Trophoblast cell (in vitro differentiated cells and primary cell): Measurements from ENCODE around the gene LRGUK.

Experiments used
- DNase-seq, 2 donors: peaks; one replicate each; pipeline ENCODE4 v3.0.0-alpha.2; 2016
- H2AFZ ChIP-seq: 2 replicates; pipeline ENCODE4 v1.6.1; 2013; ENCODE audit warnings: low read length, moderate library complexity, mild to moderate bottlenecking; ENCODE audit not compliant: insufficient read depth, poor library complexity
- H2AK5ac ChIP-seq: 2 replicates; pipeline ENCODE4 v1.6.1; 2013; ENCODE audit warnings: mild to moderate bottlenecking, low read length
- H2BK120ac ChIP-seq: 2 replicates; pipeline ENCODE4 v1.6.1; 2013; ENCODE audit warnings: low read length, mild to moderate bottlenecking, moderate library complexity; ENCODE audit not compliant: insufficient read depth, poor library complexity
- H2BK12ac ChIP-seq: 2 replicates; pipeline ENCODE4 v1.6.1; 2013; ENCODE audit warnings: mild to moderate bottlenecking, low read length, moderate library complexity
- H2BK5ac ChIP-seq: 2 replicates; pipeline ENCODE4 v1.6.1; 2013; ENCODE audit warnings: low read length, low read depth, moderate library complexity, mild to moderate bottlenecking; ENCODE audit not compliant: poor library complexity
- H3K14ac ChIP-seq: 2 replicates; pipeline ENCODE4 v1.6.1; 2013; ENCODE audit warnings: mild to moderate bottlenecking, low read length
- H3K18ac ChIP-seq: 2 replicates; pipeline ENCODE4 v1.6.1; 2013; ENCODE audit warnings: mild to moderate bottlenecking, low read length
- H3K23ac ChIP-seq: 2 replicates; pipeline ENCODE4 v1.6.1; 2013; ENCODE audit warnings: low read length
- H3K27ac ChIP-seq: 2 replicates; pipeline ENCODE4 v1.5.1; 2013; ENCODE audit warnings: low read depth, mild to moderate bottlenecking, inconsistent platforms, low read length, moderate library complexity
- H3K27me3 ChIP-seq: 2 replicates; pipeline ENCODE4 v1.6.1; 2013; ENCODE audit warnings: inconsistent platforms, mild to moderate bottlenecking, low read length, moderate library complexity; ENCODE audit not compliant: insufficient read depth
- H3K36me3 ChIP-seq, 2 experiments: 1 replicate in 1 of 2; 2 replicates in 1 of 2; pipeline ENCODE4 v1.6.1; 2013; ENCODE audit warnings: low read length in 2 of 2, mild to moderate bottlenecking in 2 of 2, moderate library complexity in 1 of 2; ENCODE audit not compliant: insufficient read depth in 2 of 2, control insufficient read depth in 1 of 2
- H3K4ac ChIP-seq: 2 replicates; pipeline ENCODE4 v1.6.1; 2013; ENCODE audit warnings: low read depth, mild to moderate bottlenecking, low read length, moderate library complexity
- H3K4me1 ChIP-seq, 2 experiments: 1 replicate in 1 of 2; 2 replicates in 1 of 2; pipeline ENCODE4 v1.6.1; 2013; ENCODE audit warnings: low read length in 2 of 2, mild to moderate bottlenecking in 2 of 2, moderate library complexity in 1 of 2; ENCODE audit not compliant: insufficient read depth in 2 of 2, control insufficient read depth in 1 of 2
- H3K4me2 ChIP-seq: 2 replicates; pipeline ENCODE4 v1.6.1; 2013; ENCODE audit warnings: inconsistent platforms, mild to moderate bottlenecking, low read length, moderate library complexity
- H3K4me3 ChIP-seq: 2 replicates; pipeline ENCODE4 v1.5.1; 2013; ENCODE audit warnings: mild to moderate bottlenecking, low read depth, low read length, inconsistent platforms
- H3K79me1 ChIP-seq: one replicate; pipeline ENCODE4 v1.6.1; 2013; ENCODE audit warnings: low read length
- H3K79me2 ChIP-seq: 2 replicates; pipeline ENCODE4 v1.6.1; 2013; ENCODE audit warnings: low read length, mild to moderate bottlenecking; ENCODE audit not compliant: control insufficient read depth, insufficient read depth, poor library complexity
- H3K9ac ChIP-seq: 2 replicates; pipeline ENCODE4 v1.6.1; 2013; ENCODE audit warnings: mild to moderate bottlenecking, low read length
- H3K9me3 ChIP-seq: 2 replicates; pipeline ENCODE4 v1.6.1; 2013; ENCODE audit warnings: low read depth, mild to moderate bottlenecking, control low read depth, inconsistent platforms, low read length; ENCODE audit not compliant: insufficient read depth
- H4K12ac ChIP-seq: 2 replicates; pipeline ENCODE4 v1.6.1; 2013; ENCODE audit warnings: low read depth, mild to moderate bottlenecking, low read length, moderate library complexity
- H4K8ac ChIP-seq: 2 replicates; pipeline ENCODE4 v1.6.1; 2013; ENCODE audit warnings: low read depth, mild to moderate bottlenecking, low read length, moderate library complexity
- H4K91ac ChIP-seq: one replicate; pipeline ENCODE4 v1.6.1; 2013; ENCODE audit warnings: low read depth, mild to moderate bottlenecking, low read length, moderate library complexity
- WGBS: extraction: QIAGEN DNeasy Blood & Tissue Kit; methylation state at CpG from one replicate; pipeline ENCODE4 v1.1.7; 2013; ENCODE audit warnings: missing lambda C conversion rate; ENCODE audit not compliant: insufficient read length, insufficient coverage; ENCODE audit errors: extremely low coverage; 5-methylcytosine and 5-hydroxymethylcytosine counted together

The LRGUK gene

GRCh38 chr7:134126596-134126965 is 559 bp upstream of the LRGUK start:
- H3K14ac ChIP-seq: no peak overlapping the region
- no peak overlapping the region for H3K4ac ChIP-seq
- no peak overlapping the region for H2AFZ ChIP-seq
- DNase-seq: no peak
- no peaks in the 10 kb centered on the region for H3K36me3 ChIP-seq
- H4K8ac ChIP-seq: no peak overlapping the region
- peak overlapping the region; percentile 96 for H3K4me2 ChIP-seq
- no peak overlapping the region for H2BK12ac ChIP-seq
- no peak overlapping the region for H4K91ac ChIP-seq
- no peak overlapping the region for H3K4me3 ChIP-seq
- no peak overlapping the region for H2BK5ac ChIP-seq
- H3K27ac ChIP-seq: no peak overlapping the region
- no peak overlapping the region for H4K12ac ChIP-seq
- H2BK120ac ChIP-seq: no peak overlapping the region
- no peaks in the 10 kb centered on the region for H3K9me3 ChIP-seq
- no peak overlapping the region for H3K18ac ChIP-seq
- H3K27me3 ChIP-seq: no peaks in the 10 kb centered on the region
- WGBS: no CpG with 5 or more reads among the region's 6 CpGs
- H3K79me1 ChIP-seq: no peaks in the 10 kb centered on the region
- H3K9ac ChIP-seq: no peak overlapping the region
- H3K23ac ChIP-seq: no peak overlapping the region
- no peak overlapping the region for H2AK5ac ChIP-seq
- no peaks in the 10 kb centered on the region for H3K79me2 ChIP-seq
- H3K4me1 ChIP-seq: peaks cover 3% of the 10 kb centered on the region in 2 experiments

GRCh38 chr7:134128829-134129228 is 1.7 kb downstream of the LRGUK start:
- peaks cover 3% of the 10 kb centered on the region in 2 experiments for H3K4me1 ChIP-seq
- no peak overlapping the region for H2AK5ac ChIP-seq
- H3K23ac ChIP-seq: no peak overlapping the region
- H3K9ac ChIP-seq: no peak overlapping the region
- H3K27ac ChIP-seq: no peak overlapping the region
- H2BK5ac ChIP-seq: no peak overlapping the region
- no peak overlapping the region for H4K12ac ChIP-seq
- H3K79me2 ChIP-seq: no peaks in the 10 kb centered on the region
- no peaks in the 10 kb centered on the region for H3K79me1 ChIP-seq
- no peak overlapping the region for H4K8ac ChIP-seq
- WGBS: no CpG with 5 or more reads among the region's 5 CpGs
- DNase-seq: no peak
- no peak overlapping the region for H3K14ac ChIP-seq
- no peak overlapping the region for H4K91ac ChIP-seq
- no peak overlapping the region for H3K4me3 ChIP-seq
- no peak overlapping the region for H3K4me2 ChIP-seq
- no peak overlapping the region for H3K18ac ChIP-seq
- H2AFZ ChIP-seq: no peak overlapping the region
- H2BK120ac ChIP-seq: no peak overlapping the region
- no peak overlapping the region for H3K4ac ChIP-seq
- no peaks in the 10 kb centered on the region for H3K36me3 ChIP-seq
- no peak overlapping the region for H2BK12ac ChIP-seq
- H3K9me3 ChIP-seq: no peaks in the 10 kb centered on the region
- no peaks in the 10 kb centered on the region for H3K27me3 ChIP-seq

- H3K14ac ChIP-seq: no peak overlapping the region
- no peak overlapping the region for H3K23ac ChIP-seq
- no peak overlapping the region for H2BK120ac ChIP-seq
- H3K27me3 ChIP-seq: no peaks in the 10 kb centered on the region
- H3K79me2 ChIP-seq: no peaks in the 10 kb centered on the region
- no peak overlapping the region for H2AFZ ChIP-seq
- no peak overlapping the region for H3K27ac ChIP-seq
- H2AK5ac ChIP-seq: no peak overlapping the region
- H3K4me2 ChIP-seq: no peak overlapping the region
- no peak for DNase-seq
- no peak overlapping the region for H2BK5ac ChIP-seq
- H3K79me1 ChIP-seq: no peaks in the 10 kb centered on the region
- no peaks in the 10 kb centered on the region for H3K36me3 ChIP-seq
- H3K4me3 ChIP-seq: no peak overlapping the region
- H3K4me1 ChIP-seq: peaks cover 3% of the 10 kb centered on the region in 2 experiments
- H3K4ac ChIP-seq: no peak overlapping the region
- no peak overlapping the region for H4K8ac ChIP-seq
- H3K18ac ChIP-seq: no peak overlapping the region
- WGBS: no CpG with 5 or more reads among the region's 2 CpGs
- no peak overlapping the region for H4K12ac ChIP-seq
- no peaks in the 10 kb centered on the region for H3K9me3 ChIP-seq
- H4K91ac ChIP-seq: no peak overlapping the region
- no peak overlapping the region for H2BK12ac ChIP-seq
- no peak overlapping the region for H3K9ac ChIP-seq
Measured at GRCh38 chr7:134129856-134130523, 2.9 kb downstream of the LRGUK start.

- no peaks in the 10 kb centered on the region for H3K9me3 ChIP-seq
- H3K79me1 ChIP-seq: no peaks in the 10 kb centered on the region
- DNase-seq: no peak
- H2BK120ac ChIP-seq: no peak overlapping the region
- no peak overlapping the region for H4K12ac ChIP-seq
- no peak overlapping the region for H3K4ac ChIP-seq
- no peak overlapping the region for H4K8ac ChIP-seq
- no peak overlapping the region for H3K27ac ChIP-seq
- no peak overlapping the region for H2AFZ ChIP-seq
- WGBS: no CpG with 5 or more reads among the region's 3 CpGs
- no peak overlapping the region for H3K14ac ChIP-seq
- no peak overlapping the region for H3K18ac ChIP-seq
- H2AK5ac ChIP-seq: no peak overlapping the region
- H3K79me2 ChIP-seq: no peaks in the 10 kb centered on the region
- H2BK12ac ChIP-seq: no peak overlapping the region
- no peaks in the 10 kb centered on the region for H3K4me1 ChIP-seq
- H3K27me3 ChIP-seq: no peaks in the 10 kb centered on the region
- H3K4me3 ChIP-seq: no peak overlapping the region
- H3K23ac ChIP-seq: no peak overlapping the region
- no peaks in the 10 kb centered on the region for H3K36me3 ChIP-seq
- no peak overlapping the region for H3K4me2 ChIP-seq
- H2BK5ac ChIP-seq: no peak overlapping the region
- H4K91ac ChIP-seq: no peak overlapping the region
- H3K9ac ChIP-seq: no peak overlapping the region
Measured at GRCh38 chr7:134134004-134134403, 6.9 kb downstream of the LRGUK start.
